BLaER1 (cell line): ENCODE data around the gene FOXP1.

ENCODE experiments used
- H3K27ac ChIP-seq: shearing (Covaris generic); formaldehyde crosslinking; 2 replicates; pipeline ENCODE4 v1.8.1; 2022
- H3K27me3 ChIP-seq: shearing (Covaris generic); formaldehyde crosslinking; 2 replicates; pipeline ENCODE4 v1.8.1; 2022
- H3K36me3 ChIP-seq: shearing (Covaris generic); formaldehyde crosslinking; 2 replicates; pipeline ENCODE4 v1.8.1; 2022
- H3K4me1 ChIP-seq: shearing (Covaris generic); formaldehyde crosslinking; 2 replicates; pipeline ENCODE4 v1.8.1; 2022
- H3K4me2 ChIP-seq: shearing (Covaris generic); formaldehyde crosslinking; 2 replicates; pipeline ENCODE4 v1.8.1; 2022
- H3K4me3 ChIP-seq: shearing (Covaris generic); formaldehyde crosslinking; 2 replicates; pipeline ENCODE4 v1.8.1; 2022
- H3K9ac ChIP-seq: shearing (Covaris generic); formaldehyde crosslinking; 2 replicates; pipeline ENCODE4 v1.8.1; 2022
- H3K9me3 ChIP-seq: shearing (Covaris generic); formaldehyde crosslinking; 2 replicates; pipeline ENCODE4 v1.8.1; 2022
- H4K20me1 ChIP-seq: shearing (Covaris generic); formaldehyde crosslinking; 2 replicates; pipeline ENCODE4 v1.8.1; 2022
- Cebpa-rat ChIP-seq: shearing (Covaris generic); IDR thresholded peaks from 2 replicates; pipeline ENCODE4 v1.8.1; 2022

FOXP1 gene

DNA sequence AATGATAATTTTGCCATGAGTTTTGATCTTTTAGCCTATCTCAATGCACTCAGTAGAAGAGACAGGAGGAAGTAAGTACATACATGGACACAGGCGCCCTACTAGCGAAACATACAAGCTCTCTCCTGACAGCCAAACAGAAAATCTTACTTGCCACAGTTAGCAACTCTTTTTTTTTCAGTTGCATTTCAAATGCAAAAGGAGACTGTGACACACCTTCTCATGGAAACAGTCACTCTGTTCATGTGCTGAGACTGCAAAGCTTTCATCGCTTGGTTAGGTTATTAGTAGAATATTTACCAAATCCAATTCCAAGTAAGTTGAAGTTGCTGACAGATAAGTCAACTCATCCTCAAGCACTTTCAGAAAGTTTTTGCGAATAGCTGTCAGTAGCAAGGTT lies 223.3 kb downstream of the FOXP1 start:
- TF ChIP-seq Cebpa-rat: no peak
- Histone ChIP-seq H3K27ac (no peak overlapping the region), H3K9me3 (no peaks in the 10 kb centered on the region), H3K36me3 (no peaks in the 10 kb centered on the region), H4K20me1 (no peaks in the 10 kb centered on the region), H3K9ac (no peak overlapping the region), H3K27me3 (no peaks in the 10 kb centered on the region), H3K4me2 (no peak overlapping the region), H3K4me3 (no peak overlapping the region), H3K4me1 (peaks cover 21% of the 10 kb centered on the region)

- Histone ChIP-seq H3K9me3 (no peaks in the 10 kb centered on the region), H3K4me3 (no peak overlapping the region), H3K27ac (no peak overlapping the region), H4K20me1 (no peaks in the 10 kb centered on the region), H3K4me2 (no peak overlapping the region), H3K9ac (no peak overlapping the region), H3K36me3 (no peaks in the 10 kb centered on the region), H3K27me3 (no peaks in the 10 kb centered on the region), H3K4me1 (peaks cover 11% of the 10 kb centered on the region)
- no peak for TF ChIP-seq Cebpa-rat
Measured at GRCh38 chr3:71358243-71358642, 225.3 kb downstream of the FOXP1 start.

DNA sequence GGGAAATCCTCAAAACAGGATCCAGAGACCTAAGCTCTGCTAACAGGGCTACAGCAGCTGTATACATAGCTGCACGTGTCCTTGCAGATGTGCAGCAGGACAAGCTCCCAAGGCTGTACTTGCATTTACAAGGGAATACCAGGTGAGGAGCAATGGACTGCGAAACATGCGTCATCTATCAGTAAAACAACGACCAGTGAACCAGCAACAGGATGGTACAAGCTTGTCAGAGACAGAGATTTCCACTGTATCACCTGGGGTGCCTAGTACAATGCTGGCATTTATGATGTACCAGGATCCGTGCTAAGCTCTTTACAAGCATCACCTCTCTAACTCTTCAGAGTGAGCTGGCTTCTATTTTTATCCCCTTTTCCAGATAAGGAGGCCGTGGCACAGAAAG lies 227.3 kb downstream of the FOXP1 start:
- H3K36me3 ChIP-seq: no peaks in the 10 kb centered on the region
- no peak for TF ChIP-seq Cebpa-rat
- peaks cover 11% of the 10 kb centered on the region for H3K4me1 ChIP-seq
- no peak overlapping the region for H3K27ac ChIP-seq
- H3K27me3 ChIP-seq: no peaks in the 10 kb centered on the region
- H3K9ac ChIP-seq: no peak overlapping the region
- no peaks in the 10 kb centered on the region for H3K9me3 ChIP-seq
- no peaks in the 10 kb centered on the region for H4K20me1 ChIP-seq
- H3K4me2 ChIP-seq: 0 out of 2 replicates have a peak overlapping the region, but pooled peaks have one; percentile 7
- H3K4me3 ChIP-seq: no peak overlapping the region

- Histone ChIP-seq H3K4me3 (no peak overlapping the region), H3K27ac (no peak overlapping the region), H4K20me1 (no peaks in the 10 kb centered on the region), H3K27me3 (no peaks in the 10 kb centered on the region), H3K4me2 (0 out of 2 replicates have a peak overlapping the region, but pooled peaks have one; percentile 7), H3K9me3 (no peaks in the 10 kb centered on the region), H3K36me3 (no peaks in the 10 kb centered on the region), H3K4me1 (peaks cover 11% of the 10 kb centered on the region), H3K9ac (no peak overlapping the region)
- no peak for TF ChIP-seq Cebpa-rat
Measured at GRCh38 chr3:71355862-71356261, 227.7 kb downstream of the FOXP1 start.

- Histone ChIP-seq H3K9ac (no peak overlapping the region), H3K4me2 (no peak overlapping the region), H3K27ac (no peak overlapping the region)
Measured at GRCh38 chr3:71355037-71355436, 228.5 kb downstream of the FOXP1 start.

DNA sequence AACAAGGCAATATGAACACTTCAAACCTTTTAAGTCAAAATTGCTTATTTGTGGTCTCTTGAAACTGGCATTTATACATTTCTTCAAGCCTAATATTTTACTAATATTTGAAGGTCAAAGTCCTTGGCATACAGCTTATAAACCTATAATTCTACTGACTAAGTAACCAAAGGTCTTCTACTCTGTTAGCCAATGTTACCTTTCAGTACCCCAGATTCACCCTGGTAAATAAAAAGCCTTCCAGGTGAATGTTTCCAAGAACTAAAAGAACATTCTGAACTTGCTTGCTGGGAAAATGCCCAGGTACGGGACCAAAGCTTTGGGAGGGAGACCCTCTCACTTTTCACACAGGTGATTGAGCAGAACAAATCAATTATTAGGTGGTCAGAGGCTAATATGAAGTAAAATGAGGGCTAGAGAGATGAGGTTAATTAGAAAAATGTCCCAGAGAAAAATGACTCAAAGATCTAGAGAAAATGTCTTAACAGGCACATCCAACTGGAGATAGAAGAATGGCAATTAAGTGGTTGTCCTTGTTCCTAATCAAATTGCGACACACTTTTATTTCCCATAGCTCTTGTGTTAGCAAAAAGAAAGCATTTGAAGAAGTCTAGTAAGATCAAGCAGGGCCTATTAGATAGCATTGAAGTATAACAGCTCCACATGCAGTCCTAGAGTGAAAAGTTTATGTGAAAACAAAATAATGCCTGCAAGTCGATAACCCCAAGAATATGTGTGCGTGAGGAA lies 232.0 kb downstream of the FOXP1 start:
- no peaks in the 10 kb centered on the region for H3K27me3 ChIP-seq
- peaks cover 11% of the 10 kb centered on the region for H3K4me1 ChIP-seq
- no peak overlapping the region for H3K27ac ChIP-seq
- H3K9me3 ChIP-seq: no peaks in the 10 kb centered on the region
- H3K36me3 ChIP-seq: no peaks in the 10 kb centered on the region
- H3K4me2 ChIP-seq: no peak overlapping the region
- no peaks in the 10 kb centered on the region for H4K20me1 ChIP-seq
- no peak overlapping the region for H3K4me3 ChIP-seq
- no peak overlapping the region for H3K9ac ChIP-seq
- no peak for TF ChIP-seq Cebpa-rat

More at GRCh38 chr3:71355037-71355436, 228.5 kb downstream of the FOXP1 start:
- Histone ChIP-seq H3K4me3 (no peak overlapping the region), H3K4me1 (peaks cover 11% of the 10 kb centered on the region), H3K9me3 (no peaks in the 10 kb centered on the region), H3K27me3 (no peaks in the 10 kb centered on the region), H3K36me3 (no peaks in the 10 kb centered on the region), H4K20me1 (no peaks in the 10 kb centered on the region)
- no peak for TF ChIP-seq Cebpa-rat

GRCh38 chr3:71350998-71351397 lies 232.5 kb downstream of the FOXP1 start:
- H3K4me1 ChIP-seq: peaks cover 5% of the 10 kb centered on the region

GRCh38 chr3:71348831-71349230 lies 234.7 kb downstream of the FOXP1 start:
- Histone ChIP-seq H3K36me3 (no peaks in the 10 kb centered on the region), H3K4me1 (no peaks in the 10 kb centered on the region), H3K4me2 (no peak overlapping the region), H3K9ac (no peak overlapping the region), H4K20me1 (no peaks in the 10 kb centered on the region), H3K4me3 (no peak overlapping the region), H3K27me3 (no peaks in the 10 kb centered on the region), H3K9me3 (no peaks in the 10 kb centered on the region), H3K27ac (no peak overlapping the region)
- no peak for TF ChIP-seq Cebpa-rat

More at GRCh38 chr3:71350998-71351397, 232.5 kb downstream of the FOXP1 start:
- no peaks in the 10 kb centered on the region for H3K9me3 ChIP-seq
- no peaks in the 10 kb centered on the region for H4K20me1 ChIP-seq
- H3K27me3 ChIP-seq: no peaks in the 10 kb centered on the region
- H3K4me3 ChIP-seq: no peak overlapping the region
- no peak for TF ChIP-seq Cebpa-rat
- H3K4me2 ChIP-seq: no peak overlapping the region
- H3K36me3 ChIP-seq: no peaks in the 10 kb centered on the region
- no peak overlapping the region for H3K27ac ChIP-seq
- H3K9ac ChIP-seq: no peak overlapping the region

GRCh38 chr3:71348001-71348632 lies 235.4 kb downstream of the FOXP1 start:
- H3K4me3 ChIP-seq: no peak overlapping the region
- no peaks in the 10 kb centered on the region for H3K27me3 ChIP-seq
- H3K9ac ChIP-seq: no peak overlapping the region
- H3K27ac ChIP-seq: no peak overlapping the region
- no peak for TF ChIP-seq Cebpa-rat
- no peaks in the 10 kb centered on the region for H4K20me1 ChIP-seq
- H3K4me1 ChIP-seq: no peaks in the 10 kb centered on the region
- no peaks in the 10 kb centered on the region for H3K9me3 ChIP-seq
- H3K4me2 ChIP-seq: no peak overlapping the region
- H3K36me3 ChIP-seq: no peaks in the 10 kb centered on the region

DNA sequence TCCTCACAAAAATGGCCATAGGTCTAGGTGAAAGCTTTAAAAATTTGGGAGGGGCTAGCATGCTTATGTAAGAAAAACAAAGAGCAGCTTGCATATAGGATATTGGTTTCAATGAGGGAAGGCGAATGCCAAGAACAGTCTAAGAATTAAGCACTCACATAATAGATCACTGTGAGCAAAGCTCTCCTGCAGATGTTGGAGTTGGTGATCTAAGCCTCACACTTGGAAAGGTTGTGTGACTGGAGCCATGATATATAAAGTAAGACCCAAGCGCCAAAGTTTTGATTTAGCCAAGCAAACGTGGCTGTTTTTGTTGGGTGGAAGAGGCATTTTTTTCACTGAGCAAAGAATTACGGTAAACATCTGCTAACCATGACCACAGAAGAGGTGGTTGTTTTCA lies 237.5 kb downstream of the FOXP1 start:
- no peak for TF ChIP-seq Cebpa-rat
- Histone ChIP-seq H3K4me2 (no peak overlapping the region), H3K27me3 (no peaks in the 10 kb centered on the region), H3K36me3 (no peaks in the 10 kb centered on the region), H3K27ac (no peak overlapping the region), H3K9me3 (peaks cover 6% of the 10 kb centered on the region; the same call in 1 of the 2 replicates), H3K4me3 (no peak overlapping the region), H4K20me1 (no peaks in the 10 kb centered on the region), H3K4me1 (no peaks in the 10 kb centered on the region), H3K9ac (no peak overlapping the region)
